A673 (cell line): ENCODE results near the gene GPD2.

Experiments
- EZH2 ChIP-seq: fragments of 200-600 bp; sonication (generic); IDR thresholded peaks from 2 replicates; pipeline ENCODE4 v1.6.1; 2017; ENCODE audit warnings: borderline replicate concordance, low read depth, mild to moderate bottlenecking, mixed read lengths, antibody characterized with exemption, low read length; ENCODE audit not compliant: poor library complexity, severe bottlenecking
- TF ChIP-seq, protein P1 (sequence below): fragments of 300-800, 200-600 bp; sonication (generic); conservative IDR thresholded peaks from 2 replicates; pipeline ENCODE4 v1.5.1; 2017; ENCODE audit warnings: low read depth, mild to moderate bottlenecking, antibody characterized with exemption, low read length, moderate library complexity, mixed read lengths

DNA sequence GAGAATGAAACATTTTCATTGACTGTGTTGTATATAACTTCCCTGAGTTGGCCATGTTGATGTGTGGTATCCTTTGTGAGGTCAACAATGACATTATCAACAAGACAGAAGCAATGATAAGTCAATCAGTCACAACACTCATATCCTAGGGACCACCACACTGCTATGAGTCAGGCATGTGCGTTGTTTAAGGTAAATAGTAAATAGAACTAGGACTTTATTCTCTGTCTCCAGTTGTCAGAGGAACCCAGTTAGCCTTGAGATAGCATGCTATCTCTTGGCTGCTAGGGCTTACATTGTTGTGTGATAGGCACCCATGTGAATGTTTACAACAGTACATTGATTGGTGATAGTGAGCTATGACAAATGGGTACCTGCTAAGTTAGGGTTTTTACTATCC is 37.3 kb downstream of the GPD2 start:
- TF ChIP-seq, protein P1, sequence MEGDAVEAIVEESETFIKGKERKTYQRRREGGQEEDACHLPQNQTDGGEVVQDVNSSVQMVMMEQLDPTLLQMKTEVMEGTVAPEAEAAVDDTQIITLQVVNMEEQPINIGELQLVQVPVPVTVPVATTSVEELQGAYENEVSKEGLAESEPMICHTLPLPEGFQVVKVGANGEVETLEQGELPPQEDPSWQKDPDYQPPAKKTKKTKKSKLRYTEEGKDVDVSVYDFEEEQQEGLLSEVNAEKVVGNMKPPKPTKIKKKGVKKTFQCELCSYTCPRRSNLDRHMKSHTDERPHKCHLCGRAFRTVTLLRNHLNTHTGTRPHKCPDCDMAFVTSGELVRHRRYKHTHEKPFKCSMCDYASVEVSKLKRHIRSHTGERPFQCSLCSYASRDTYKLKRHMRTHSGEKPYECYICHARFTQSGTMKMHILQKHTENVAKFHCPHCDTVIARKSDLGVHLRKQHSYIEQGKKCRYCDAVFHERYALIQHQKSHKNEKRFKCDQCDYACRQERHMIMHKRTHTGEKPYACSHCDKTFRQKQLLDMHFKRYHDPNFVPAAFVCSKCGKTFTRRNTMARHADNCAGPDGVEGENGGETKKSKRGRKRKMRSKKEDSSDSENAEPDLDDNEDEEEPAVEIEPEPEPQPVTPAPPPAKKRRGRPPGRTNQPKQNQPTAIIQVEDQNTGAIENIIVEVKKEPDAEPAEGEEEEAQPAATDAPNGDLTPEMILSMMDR: no peak
- no peak for TF ChIP-seq EZH2
